IPS-18a (cell line): ENCODE data around the gene FILIP1L.

ENCODE experiments used
- H3K27ac ChIP-seq: one replicate; pipeline ENCODE4 v1.5.1; 2013; ENCODE audit warnings: low read length
- H3K27me3 ChIP-seq: one replicate; pipeline ENCODE4 v1.6.1; 2013; ENCODE audit warnings: mild to moderate bottlenecking, low read length; ENCODE audit not compliant: control insufficient read depth, insufficient read depth
- H3K36me3 ChIP-seq: one replicate; pipeline ENCODE4 v1.6.1; 2013; ENCODE audit warnings: low read depth, low read length; ENCODE audit not compliant: control insufficient read depth
- H3K4me1 ChIP-seq: one replicate; pipeline ENCODE4 v1.6.1; 2013; ENCODE audit warnings: low read depth, low read length; ENCODE audit not compliant: control insufficient read depth
- H3K4me3 ChIP-seq: one replicate; pipeline ENCODE4 v1.5.1; 2013; ENCODE audit warnings: low read length
- H3K9ac ChIP-seq: one replicate; pipeline ENCODE4 v1.6.1; 2013; ENCODE audit warnings: mild to moderate bottlenecking, low read length, moderate library complexity
- H3K9me3 ChIP-seq: one replicate; pipeline ENCODE4 v1.6.1; 2013; ENCODE audit warnings: low read depth, low read length; ENCODE audit not compliant: control insufficient read depth

Gene FILIP1L

GRCh38 chr3:99920481-99921376, 193.6 kb downstream of the FILIP1L start:
- no peaks in the 10 kb centered on the region for H3K36me3 ChIP-seq
- H3K27me3 ChIP-seq, result no peaks in the 10 kb centered on the region
- peaks cover 21% of the 10 kb centered on the region for H3K4me1 ChIP-seq
- H3K4me3 ChIP-seq, result no peak overlapping the region
- no peaks in the 10 kb centered on the region for H3K9me3 ChIP-seq
- no peak overlapping the region for H3K9ac ChIP-seq
- peak overlapping the region; percentile 1 for H3K27ac ChIP-seq

GRCh38 chr3:99919694-99920093, 194.6 kb downstream of the FILIP1L start:
- H3K4me3 ChIP-seq, result no peak overlapping the region
- no peaks in the 10 kb centered on the region for H3K27me3 ChIP-seq
- no peaks in the 10 kb centered on the region for H3K36me3 ChIP-seq
- no peaks in the 10 kb centered on the region for H3K9me3 ChIP-seq
- no peak overlapping the region for H3K9ac ChIP-seq
- peaks cover 17% of the 10 kb centered on the region for H3K4me1 ChIP-seq
- H3K27ac ChIP-seq, result no peak overlapping the region

GRCh38 chr3:99918715-99919114, 195.6 kb downstream of the FILIP1L start:
- H3K36me3 ChIP-seq, result no peaks in the 10 kb centered on the region
- H3K9ac ChIP-seq, result no peak overlapping the region
- H3K27ac ChIP-seq, result no peak overlapping the region
- H3K27me3 ChIP-seq, result no peaks in the 10 kb centered on the region
- H3K4me1 ChIP-seq, result peaks cover 22% of the 10 kb centered on the region
- no peak overlapping the region for H3K4me3 ChIP-seq
- no peaks in the 10 kb centered on the region for H3K9me3 ChIP-seq

GRCh38 chr3:99915906-99916432, 198.3 kb downstream of the FILIP1L start:
- H3K4me3 ChIP-seq, result no peak overlapping the region
- no peak overlapping the region for H3K27ac ChIP-seq
- no peaks in the 10 kb centered on the region for H3K36me3 ChIP-seq
- H3K9me3 ChIP-seq, result no peaks in the 10 kb centered on the region
- no peak overlapping the region for H3K9ac ChIP-seq
- peaks cover 24% of the 10 kb centered on the region for H3K4me1 ChIP-seq
- H3K27me3 ChIP-seq, result no peaks in the 10 kb centered on the region

GRCh38 chr3:99911433-99911832, 202.9 kb downstream of the FILIP1L start:
- Histone ChIP-seq H3K4me1 (peaks cover 26% of the 10 kb centered on the region), H3K9me3 (no peaks in the 10 kb centered on the region), H3K4me3 (no peak overlapping the region), H3K36me3 (no peaks in the 10 kb centered on the region), H3K9ac (no peak overlapping the region), H3K27ac (no peak overlapping the region), H3K27me3 (no peaks in the 10 kb centered on the region)

DNA sequence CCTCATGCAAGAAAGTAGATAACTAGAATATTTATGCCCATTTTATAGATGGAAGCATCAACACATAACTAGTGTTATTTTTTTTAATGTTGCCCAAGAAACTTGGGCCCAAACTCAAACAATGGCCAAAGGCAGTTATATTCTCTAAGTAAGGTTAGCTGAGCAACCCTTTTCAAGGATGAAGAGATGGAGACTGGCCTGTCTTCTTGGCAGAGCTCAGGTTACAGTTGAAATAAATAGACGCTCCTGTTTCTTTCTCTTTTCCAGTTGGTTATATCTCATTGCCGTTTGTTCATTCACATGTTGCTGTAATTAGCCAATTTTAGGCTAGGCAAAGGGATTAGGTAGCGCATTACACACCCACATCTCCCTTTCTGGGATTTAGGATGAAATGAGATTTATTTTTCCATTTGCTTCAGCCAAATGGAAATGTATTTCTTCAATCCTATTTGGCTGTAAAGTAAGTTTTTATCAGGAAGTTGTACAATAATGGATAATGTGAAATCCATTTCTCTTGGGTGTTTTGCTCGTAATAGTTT, 203.5 kb downstream of the FILIP1L start:
- Histone ChIP-seq H3K36me3 (no peaks in the 10 kb centered on the region), H3K9ac (no peak overlapping the region), H3K4me3 (no peak overlapping the region), H3K27me3 (no peaks in the 10 kb centered on the region), H3K9me3 (no peaks in the 10 kb centered on the region), H3K27ac (no peak overlapping the region), H3K4me1 (peaks cover 26% of the 10 kb centered on the region)

GRCh38 chr3:99909714-99910495, 204.4 kb downstream of the FILIP1L start:
- no peaks in the 10 kb centered on the region for H3K27me3 ChIP-seq
- no peaks in the 10 kb centered on the region for H3K9me3 ChIP-seq
- peaks cover 26% of the 10 kb centered on the region for H3K4me1 ChIP-seq
- no peaks in the 10 kb centered on the region for H3K36me3 ChIP-seq
- no peak overlapping the region for H3K4me3 ChIP-seq
- no peak overlapping the region for H3K27ac ChIP-seq
- H3K9ac ChIP-seq, result no peak overlapping the region

GRCh38 chr3:99907959-99908544, 206.2 kb downstream of the FILIP1L start:
- H3K36me3 ChIP-seq, result no peaks in the 10 kb centered on the region
- H3K27ac ChIP-seq, result no peak overlapping the region
- no peak overlapping the region for H3K9ac ChIP-seq
- no peaks in the 10 kb centered on the region for H3K27me3 ChIP-seq
- H3K9me3 ChIP-seq, result no peaks in the 10 kb centered on the region
- peaks cover 20% of the 10 kb centered on the region for H3K4me1 ChIP-seq
- no peak overlapping the region for H3K4me3 ChIP-seq

DNA sequence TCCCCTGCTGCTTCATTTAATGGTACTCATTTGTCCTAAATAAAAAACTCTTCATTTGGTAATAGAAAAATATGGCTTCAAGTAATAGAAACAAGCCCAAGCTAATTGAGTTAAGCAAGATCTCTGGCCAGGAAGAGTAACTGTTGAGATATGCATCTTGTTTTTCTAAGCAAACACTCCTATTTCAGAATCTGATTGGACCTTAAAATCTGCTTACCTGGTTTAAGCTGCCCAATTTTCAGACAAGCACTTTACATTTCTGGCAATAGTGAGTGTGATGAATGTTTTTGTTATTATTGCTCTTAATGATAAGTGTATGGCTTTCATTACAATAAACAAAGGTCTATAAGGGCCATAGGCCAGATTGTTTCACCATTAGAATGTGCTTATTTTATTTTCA, 210.4 kb downstream of the FILIP1L start:
- no peaks in the 10 kb centered on the region for H3K27me3 ChIP-seq
- no peak overlapping the region for H3K4me3 ChIP-seq
- H3K9ac ChIP-seq, result no peak overlapping the region
- no peak overlapping the region for H3K27ac ChIP-seq
- H3K36me3 ChIP-seq, result no peaks in the 10 kb centered on the region
- H3K4me1 ChIP-seq, result no peaks in the 10 kb centered on the region
- H3K9me3 ChIP-seq, result no peaks in the 10 kb centered on the region

DNA sequence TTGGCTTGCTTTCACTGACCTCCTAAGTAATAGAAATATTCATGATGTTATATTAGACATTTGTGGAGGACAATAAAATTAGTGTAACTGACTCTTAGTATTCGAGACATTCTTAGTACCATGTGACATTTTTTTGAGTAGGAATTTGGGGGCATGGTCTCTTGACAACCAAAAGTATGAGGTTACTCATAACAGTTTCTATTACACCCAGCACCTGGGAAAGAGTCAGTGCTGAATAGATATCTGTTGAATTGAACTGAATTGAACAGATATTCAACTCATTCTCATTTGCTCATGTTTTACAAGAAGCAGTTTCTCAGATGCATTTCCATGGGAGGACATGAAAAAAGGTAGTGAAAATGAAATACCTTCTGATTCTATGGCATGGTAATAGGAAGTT, 212.2 kb downstream of the FILIP1L start:
- Histone ChIP-seq H3K4me3 (no peak overlapping the region), H3K9ac (no peak overlapping the region), H3K9me3 (no peaks in the 10 kb centered on the region), H3K36me3 (no peaks in the 10 kb centered on the region), H3K27ac (no peak overlapping the region), H3K4me1 (no peaks in the 10 kb centered on the region), H3K27me3 (no peaks in the 10 kb centered on the region)

DNA sequence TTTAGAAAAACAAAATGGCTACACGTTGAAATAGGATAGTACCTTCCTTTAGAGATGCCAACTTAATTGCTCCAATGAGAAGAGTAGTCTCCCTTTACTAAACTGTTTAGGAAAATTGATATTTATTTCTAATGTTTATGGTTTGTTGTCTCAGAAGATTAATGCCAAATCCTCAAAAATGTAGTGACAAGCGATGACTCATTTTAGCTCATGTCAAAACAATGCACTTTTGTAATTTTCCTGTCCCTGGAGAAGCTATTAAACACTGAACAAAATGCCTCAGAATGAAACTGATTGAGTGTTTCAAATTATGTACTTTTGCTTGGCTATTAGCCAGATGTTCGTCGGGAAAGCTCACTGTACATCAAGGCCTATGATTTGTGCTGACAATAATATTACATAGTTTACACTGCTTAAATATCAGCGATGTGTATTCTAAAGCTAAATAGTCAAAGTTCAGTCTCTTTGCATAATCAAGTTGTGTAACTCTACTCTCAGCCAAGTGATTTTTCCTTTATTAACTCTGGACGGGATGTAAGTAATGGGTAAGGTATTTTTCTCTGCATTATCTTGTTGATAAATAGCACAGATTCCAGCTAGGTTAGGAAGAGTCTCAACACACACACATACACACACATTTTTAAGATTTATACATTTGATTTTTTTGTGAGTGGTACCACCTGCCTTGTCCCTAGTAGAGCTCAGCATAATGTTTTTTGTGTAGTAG, 212.9 kb downstream of the FILIP1L start:
- no peaks in the 10 kb centered on the region for H3K36me3 ChIP-seq
- no peak overlapping the region for H3K9ac ChIP-seq
- no peak overlapping the region for H3K4me3 ChIP-seq
- H3K27me3 ChIP-seq, result no peaks in the 10 kb centered on the region
- H3K4me1 ChIP-seq, result peaks cover 7% of the 10 kb centered on the region
- no peaks in the 10 kb centered on the region for H3K9me3 ChIP-seq
- H3K27ac ChIP-seq, result no peak overlapping the region
